SH-SY5Y (cell line): ENCODE results near the gene HAND2.

Source experiments
- GATA2 ChIP-seq: IDR thresholded peaks from 2 replicates; pipeline ENCODE4 v1.6.1; 2011; ENCODE audit warnings: mild to moderate bottlenecking, low read depth, low read length
- GATA3 ChIP-seq: IDR thresholded peaks from 2 replicates; pipeline ENCODE4 v1.6.1; 2011; ENCODE audit warnings: low read depth, mild to moderate bottlenecking, low read length, moderate library complexity

HAND2 gene

GRCh38 chr4:173519111-173520101 is 10.6 kb downstream of the HAND2 start:
- TF ChIP-seq GATA3 (no peak), GATA2 (peak; percentile 28; the same call in 1 of the 2 replicates)

GRCh38 chr4:173518425-173519102 is 11.5 kb downstream of the HAND2 start:
- TF ChIP-seq GATA3: no peak
- TF ChIP-seq GATA2: no peak

GRCh38 chr4:173517781-173518424 is 12.1 kb downstream of the HAND2 start:
- TF ChIP-seq GATA2 (no peak), GATA3 (no peak)

DNA sequence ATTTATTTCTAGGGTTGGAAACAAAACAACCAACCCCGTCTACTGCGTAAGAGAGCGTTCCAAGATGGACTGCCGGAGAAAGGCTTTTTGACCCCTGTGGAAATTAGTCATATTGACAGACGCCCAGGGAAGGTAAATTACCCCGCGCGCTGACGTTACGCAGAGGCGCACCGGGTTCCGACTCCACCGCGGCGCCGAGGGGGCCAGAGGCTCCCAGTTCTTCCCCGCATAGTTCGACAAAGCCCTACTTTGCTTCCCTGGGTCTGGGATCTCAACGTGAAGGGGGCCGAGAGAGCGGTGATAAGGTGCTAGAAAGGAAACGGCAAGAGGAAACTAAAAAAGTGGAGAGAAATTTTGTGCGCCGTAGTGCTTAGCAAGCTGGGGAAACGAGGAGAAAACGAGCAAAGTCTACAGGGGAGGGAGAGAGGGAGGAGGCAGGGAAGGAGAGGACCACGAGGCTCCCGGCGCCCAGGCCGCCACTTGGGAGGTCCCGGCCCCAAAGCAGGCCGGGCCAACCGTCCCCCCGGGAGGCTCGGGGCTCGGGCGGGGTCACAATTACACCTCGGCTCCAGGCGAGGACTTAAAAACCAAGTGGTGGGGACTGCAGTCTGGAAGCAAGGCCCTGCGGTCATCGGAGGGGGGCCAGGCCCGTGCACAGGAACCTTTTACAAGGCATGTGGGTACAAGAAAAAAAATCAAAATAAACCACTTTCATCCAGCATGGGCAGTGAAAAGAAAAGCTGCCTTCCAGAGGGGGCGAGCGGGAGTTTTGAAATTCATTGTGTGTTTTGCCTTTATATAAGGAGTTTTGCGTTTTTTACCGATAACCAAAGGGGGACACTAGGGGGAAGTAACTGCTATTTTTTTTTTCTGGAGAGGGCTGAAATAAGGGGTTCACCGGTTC is 13.2 kb downstream of the HAND2 start:
- TF ChIP-seq GATA2 (no peak), GATA3 (no peak)

DNA sequence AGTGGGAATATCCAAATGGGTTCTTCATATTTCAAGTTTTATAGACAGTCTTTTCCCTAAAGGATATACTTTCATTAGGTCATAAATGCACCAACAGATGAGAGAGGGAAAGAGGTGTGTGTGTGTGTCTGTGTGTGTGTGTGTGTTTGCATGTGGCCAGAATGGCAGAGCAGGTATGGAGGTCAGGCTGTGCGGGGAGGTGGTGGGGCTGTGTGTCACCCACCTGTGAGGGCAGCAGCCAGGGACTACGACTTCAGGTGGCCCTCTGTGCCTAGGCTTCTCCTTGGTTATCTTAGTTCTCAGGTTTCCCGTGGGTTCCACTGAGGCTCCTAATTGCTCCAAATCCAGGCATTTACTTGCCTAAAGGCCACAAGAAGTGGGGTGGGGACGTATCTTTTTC is 14.6 kb downstream of the HAND2 start:
- no peak for TF ChIP-seq GATA3
- no peak for TF ChIP-seq GATA2

- TF ChIP-seq GATA3 (no peak), GATA2 (no peak)
Observed at GRCh38 chr4:173514641-173515217, 15.3 kb downstream of the HAND2 start.

GRCh38 chr4:173513651-173514050 is 16.4 kb downstream of the HAND2 start:
- no peak for TF ChIP-seq GATA3
- no peak for TF ChIP-seq GATA2

GRCh38 chr4:173511787-173512361 is 18.2 kb downstream of the HAND2 start:
- no peak for TF ChIP-seq GATA3
- TF ChIP-seq GATA2: no peak

GRCh38 chr4:173509036-173510001 is 20.7 kb downstream of the HAND2 start:
- no peak for TF ChIP-seq GATA3
- TF ChIP-seq GATA2: no peak

DNA sequence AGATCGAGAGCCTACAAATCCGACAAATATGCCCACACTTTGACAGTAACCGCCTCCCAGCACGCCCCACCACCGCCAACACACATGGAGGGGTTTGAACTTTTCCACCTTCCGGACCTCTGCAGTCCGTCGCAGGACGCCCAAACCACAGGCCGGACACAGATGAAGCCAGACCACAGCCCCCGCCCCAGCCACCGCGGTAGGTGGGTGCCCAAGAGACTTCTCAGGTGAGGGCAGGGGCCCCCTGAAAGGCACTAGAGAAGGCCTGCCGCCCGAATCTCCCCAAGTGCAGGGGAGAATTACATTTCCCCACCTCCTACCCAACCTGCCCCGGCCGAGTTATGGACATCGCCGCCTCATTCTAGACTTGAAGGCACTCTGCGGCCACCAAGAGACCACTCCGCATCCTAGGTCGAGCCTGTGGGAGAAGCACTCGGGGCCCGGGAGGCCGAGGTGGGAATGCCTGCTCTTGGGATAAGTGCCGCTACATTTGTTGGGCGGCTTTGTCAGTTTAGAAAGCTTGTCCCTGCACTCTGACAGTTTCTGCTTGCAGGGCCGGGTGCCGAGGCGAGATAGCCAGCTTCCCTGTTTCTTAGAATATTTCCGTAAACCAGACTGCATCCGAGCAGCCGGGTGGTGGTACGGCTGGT is 21.5 kb downstream of the HAND2 start:
- TF ChIP-seq GATA2 (no peak), GATA3 (no peak)
